Smooth muscle cell of bladder (primary cell): ENCODE data around the gene SCGB1A1. TPM values are rescaled to one million over a fixed set of nuclear protein-coding genes. Genes with fewer than 3 reads are reported as not detected.

Experiments
- total RNA-seq: library from RNA; depleted of rRNA; stranded (reverse); fragments of >200 nt; gene quantifications from 2 replicates; pipeline ENCODE4 v1.2.3, GENCODE V29; 2014

Gene SCGB1A1, protein sequence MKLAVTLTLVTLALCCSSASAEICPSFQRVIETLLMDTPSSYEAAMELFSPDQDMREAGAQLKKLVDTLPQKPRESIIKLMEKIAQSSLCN
- total RNA-seq: not detected in 2 replicates

DNA sequence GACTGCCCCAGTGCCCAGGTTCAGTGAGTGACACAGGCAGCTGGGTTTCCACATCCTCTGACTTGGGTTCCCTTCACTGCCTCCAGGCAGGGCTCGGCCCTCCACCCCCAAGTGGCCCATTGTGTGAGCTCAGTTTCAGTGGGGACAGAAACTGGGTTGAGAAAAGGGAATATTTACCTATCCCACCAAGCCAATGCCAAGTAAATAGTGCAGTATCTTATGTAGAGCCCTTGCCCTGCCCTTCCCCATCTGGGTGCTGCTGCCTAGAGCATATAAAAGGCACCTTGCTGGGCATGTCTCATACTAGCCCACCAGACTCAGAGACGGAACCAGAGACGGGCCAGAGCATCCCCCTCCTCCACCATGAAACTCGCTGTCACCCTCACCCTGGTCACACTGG, at the start of gene SCGB1A1:
TSS of gene SCGB1A1 (plus strand) at position 301 of the 400 bp plus-strand sequence. CDS start at position 364, 63 bp downstream.

Other genes with a start within 250 kb of the SCGB1A1 start
- not detected in 2 replicates for gene SCGB1D1, start 228.8 kb upstream of the SCGB1A1 start, total RNA-seq
- gene SCGB2A1, start 210.4 kb upstream of the SCGB1A1 start, total RNA-seq: not detected in 2 replicates
- not detected in 2 replicates for gene SCGB1D2, start 176.8 kb upstream of the SCGB1A1 start, total RNA-seq
- not detected in 2 replicates for gene SCGB2A2, start 148.9 kb upstream of the SCGB1A1 start, total RNA-seq
- not detected in 2 replicates for gene SCGB1D4, start 120.0 kb upstream of the SCGB1A1 start, total RNA-seq
- gene ASRGL1, start 81.6 kb upstream of the SCGB1A1 start, total RNA-seq: 0.28 and 0.37 TPM in 2 replicates
- 388 and 488 TPM in 2 replicates for gene AHNAK, start 127.8 kb downstream of the SCGB1A1 start, total RNA-seq
- 1,708 and 1,734 TPM in 2 replicates for gene EEF1G, start 154.9 kb downstream of the SCGB1A1 start, total RNA-seq
- 4.8 and 6.7 TPM in 2 replicates for gene TUT1, start 172.5 kb downstream of the SCGB1A1 start, total RNA-seq
- gene MTA2, start 182.8 kb downstream of the SCGB1A1 start, total RNA-seq: 110 and 118 TPM in 2 replicates
- gene EML3, start 193.7 kb downstream of the SCGB1A1 start, total RNA-seq: 12.8 and 14.3 TPM in 2 replicates
- 5.5 and 7.8 TPM in 2 replicates for gene ROM1, start 194.2 kb downstream of the SCGB1A1 start, total RNA-seq
- 22.3 and 35.2 TPM in 2 replicates for gene B3GAT3, start 203.0 kb downstream of the SCGB1A1 start, total RNA-seq
- gene GANAB, start 227.6 kb downstream of the SCGB1A1 start, total RNA-seq: 249 and 288 TPM in 2 replicates
- gene INTS5, start 234.3 kb downstream of the SCGB1A1 start, total RNA-seq: 15.1 and 22.9 TPM in 2 replicates
- 39.7 and 43.3 TPM in 2 replicates for gene C11orf98, start 246.2 kb downstream of the SCGB1A1 start, total RNA-seq
- gene CSKMT, start 246.3 kb downstream of the SCGB1A1 start, total RNA-seq: 7.4 and 7.5 TPM in 2 replicates